Measurements from ENCODE around the gene PLCB3. TPM values are rescaled to one million over a fixed set of nuclear protein-coding genes. Genes with fewer than 3 reads are reported as not detected.
A peak's percentile ranks its signal among the peaks of the same experiment; 100 is the strongest.

Gene PLCB3
- total and polyA plus RNA-seq, 10 of the 15 experiments (the other 5 are each of a cell fraction or from before 2014, with no cell fraction given): 0.03 to 10.3 (median 3.3) TPM

DNA sequence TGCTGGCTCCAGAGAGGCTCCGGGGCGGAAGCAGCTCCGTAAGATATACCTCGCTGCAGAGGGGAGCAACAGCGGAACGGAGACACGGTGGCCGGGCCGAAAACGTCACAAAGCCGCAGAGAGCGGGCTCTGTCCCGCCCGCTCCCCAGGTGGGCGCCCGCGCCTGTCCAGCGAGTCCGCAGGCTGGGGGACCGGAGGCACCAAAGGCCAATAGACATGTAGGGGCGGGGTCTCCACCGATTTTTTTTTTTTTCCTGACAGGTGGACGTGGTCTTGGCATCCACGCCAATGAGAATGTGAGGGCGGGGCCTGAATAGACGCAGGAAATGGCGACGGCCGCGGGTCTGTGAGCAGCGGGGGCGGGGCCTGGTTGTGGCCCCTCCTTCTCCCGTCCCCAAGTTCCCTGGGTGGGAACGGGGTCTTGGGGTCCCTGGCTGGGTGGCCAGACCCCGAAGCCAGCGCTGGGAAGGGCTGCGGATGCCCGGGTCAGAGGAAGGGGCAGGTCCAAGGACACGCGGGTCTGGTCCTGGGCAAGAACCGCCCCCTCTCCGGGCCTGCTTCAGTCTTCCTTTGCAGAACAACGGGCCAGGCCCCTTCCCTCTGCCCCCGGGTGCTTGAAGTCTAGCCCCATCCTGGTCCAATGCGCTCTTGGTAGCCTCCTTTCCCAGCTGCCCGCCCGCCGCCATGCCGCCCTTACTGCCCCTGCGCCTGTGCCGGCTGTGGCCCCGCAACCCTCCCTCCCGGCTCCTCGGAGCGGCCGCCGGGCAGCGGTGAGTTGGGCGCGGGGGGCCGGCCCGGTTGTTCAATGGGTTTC lies 21.0 kb upstream of the PLCB3 start, which contains the start of gene DNAJC4 (continued):
- TF ChIP-seq, protein P1, sequence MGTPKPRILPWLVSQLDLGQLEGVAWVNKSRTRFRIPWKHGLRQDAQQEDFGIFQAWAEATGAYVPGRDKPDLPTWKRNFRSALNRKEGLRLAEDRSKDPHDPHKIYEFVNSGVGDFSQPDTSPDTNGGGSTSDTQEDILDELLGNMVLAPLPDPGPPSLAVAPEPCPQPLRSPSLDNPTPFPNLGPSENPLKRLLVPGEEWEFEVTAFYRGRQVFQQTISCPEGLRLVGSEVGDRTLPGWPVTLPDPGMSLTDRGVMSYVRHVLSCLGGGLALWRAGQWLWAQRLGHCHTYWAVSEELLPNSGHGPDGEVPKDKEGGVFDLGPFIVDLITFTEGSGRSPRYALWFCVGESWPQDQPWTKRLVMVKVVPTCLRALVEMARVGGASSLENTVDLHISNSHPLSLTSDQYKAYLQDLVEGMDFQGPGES (IDR thresholded peaks at IDR 0.05): no peak
- TF ChIP-seq KDM1A (IDR thresholded peaks at IDR 0.05; ENCODE audit: borderline replicate concordance) (no peak), PAX5 (IDR thresholded peaks at IDR 0.05; ENCODE audit: borderline replicate concordance, low read depth, low read length) (peak; percentile 64; the same call in 1 of the 2 replicates), BHLHE40 (IDR thresholded peaks at IDR 0.05; ENCODE audit: borderline replicate concordance in 1 of 2, low read depth in 2 of 2, low read length in 1 of 2) (no peak), NFYA (IDR thresholded peaks at IDR 0.05; ENCODE audit: borderline replicate concordance, low read depth, low read length) (no peak), POLR2AphosphoS5 (IDR thresholded peaks at IDR 0.05; ENCODE audit: low read length) (peak; percentile 38; the same call in 1 of the 2 replicates), MTA2 (IDR thresholded peaks at IDR 0.05; ENCODE audit: low read depth) (no peak), RB1 (IDR thresholded peaks at IDR 0.05; ENCODE audit: borderline replicate concordance) (no peak; the same call in 1 of the 2 replicates), SIX5 (IDR thresholded peaks at IDR 0.05; ENCODE audit: low read depth, low read length, severe bottlenecking) (no peak), NRF1 (conservative IDR thresholded peaks at IDR 0.05; ENCODE audit: low read depth, low read length) (no peak), IRF4 (IDR thresholded peaks at IDR 0.05; ENCODE audit: low read depth, low read length) (no peak), SUZ12 (IDR thresholded peaks at IDR 0.05; ENCODE audit: unreplicated experiment) (no peak), ZBTB40 (IDR thresholded peaks at IDR 0.05; ENCODE audit: borderline replicate concordance) (no peak), ZNF687 (IDR thresholded peaks at IDR 0.05) (peak; percentile 33; the same call in 1 of the 2 replicates)
- TF ChIP-seq, protein P2, sequence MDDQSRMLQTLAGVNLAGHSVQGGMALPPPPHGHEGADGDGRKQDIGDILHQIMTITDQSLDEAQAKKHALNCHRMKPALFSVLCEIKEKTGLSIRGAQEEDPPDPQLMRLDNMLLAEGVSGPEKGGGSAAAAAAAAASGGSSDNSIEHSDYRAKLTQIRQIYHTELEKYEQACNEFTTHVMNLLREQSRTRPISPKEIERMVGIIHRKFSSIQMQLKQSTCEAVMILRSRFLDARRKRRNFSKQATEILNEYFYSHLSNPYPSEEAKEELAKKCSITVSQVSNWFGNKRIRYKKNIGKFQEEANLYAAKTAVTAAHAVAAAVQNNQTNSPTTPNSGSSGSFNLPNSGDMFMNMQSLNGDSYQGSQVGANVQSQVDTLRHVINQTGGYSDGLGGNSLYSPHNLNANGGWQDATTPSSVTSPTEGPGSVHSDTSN (IDR thresholded peaks at IDR 0.05; ENCODE audit: insufficient replicate concordance, low read depth, low read length): no peak
